IMR-90 (cell line): ENCODE measurements around the gene NT5C3A. TPM values are rescaled to one million over a fixed set of nuclear protein-coding genes. Genes with fewer than 3 reads are reported as not detected.

Source experiments
- ATAC-seq: fragments of 200-7000 bp; cut with Tn5 transposase; 2 replicates; pipeline ENCODE4 v1.9.1; 2020; ENCODE audit warnings: low read depth, mild to moderate bottlenecking, moderate library complexity
- BruUV-seq: library from RNA; stranded (reverse); fragments of 400-500 nt; replicated peaks from 2 replicates; lab custom pipeline; 2021; lab: Mats Ljungman, UMichigan
- CTCF ChIA-PET: fragments of 300-600 bp; formaldehyde crosslinking; extraction: SDS; loops from one replicate; lab custom pipeline; 2021; ENCODE audit warnings: antibody characterized with exemption; lab: Yijun Ruan, JAX
- POLR2A ChIA-PET: fragments of 300-600 bp; sonication (Branson Sonifier 250); formaldehyde crosslinking; loops from one replicate; lab custom pipeline; 2022; ENCODE audit warnings: antibody characterized with exemption; ENCODE audit not compliant: unreplicated experiment; lab: Charles Lee
- DNase-seq: peaks from one replicate; pipeline ENCODE4 v3.0.0; 2013
- H2AFZ ChIP-seq: replicated peaks from 2 replicates; pipeline ENCODE3; 2013; ENCODE audit warnings: low read length, mild to moderate bottlenecking; ENCODE audit not compliant: poor library complexity
- H2AK5ac ChIP-seq: 2 replicates; pipeline ENCODE4 v1.6.1; 2013; ENCODE audit warnings: low read depth, low read length, inconsistent platforms
- H2AK9ac ChIP-seq: replicated peaks from 2 replicates; pipeline ENCODE3; 2013; ENCODE audit warnings: mild to moderate bottlenecking, low read depth, low read length, moderate library complexity; ENCODE audit not compliant: poor library complexity
- H2BK120ac ChIP-seq: 2 replicates; pipeline ENCODE4 v1.6.1; 2013; ENCODE audit warnings: low read depth, low read length, inconsistent platforms
- H2BK15ac ChIP-seq: 3 replicates; pipeline ENCODE4 v1.6.1; 2013; ENCODE audit warnings: low read depth, low read length, inconsistent platforms
- H2BK20ac ChIP-seq: 2 replicates; pipeline ENCODE4 v1.6.1; 2013; ENCODE audit warnings: low read depth, mild to moderate bottlenecking, inconsistent platforms, low read length, moderate library complexity
- H2BK5ac ChIP-seq: 2 replicates; pipeline ENCODE4 v1.6.1; 2013; ENCODE audit warnings: mild to moderate bottlenecking, low read depth, low read length, inconsistent platforms; ENCODE audit not compliant: poor library complexity, severe bottlenecking
- H3K14ac ChIP-seq: replicated peaks from 2 replicates; pipeline ENCODE4 v1.6.1; 2013; ENCODE audit warnings: low read depth, low read length, inconsistent platforms
- H3K18ac ChIP-seq: 2 replicates; pipeline ENCODE4 v1.6.1; 2013; ENCODE audit warnings: low read depth, low read length, control low read depth
- H3K23ac ChIP-seq: 2 replicates; pipeline ENCODE4 v1.6.1; 2013; ENCODE audit warnings: low read depth, low read length, inconsistent platforms
- H3K27ac ChIP-seq: 2 replicates; pipeline ENCODE4 v1.5.1; 2013; ENCODE audit warnings: mild to moderate bottlenecking, control low read depth, low read length; ENCODE audit not compliant: insufficient read depth
- H3K27me3 ChIP-seq: 2 replicates; pipeline ENCODE4 v1.6.1; 2013; ENCODE audit warnings: low read length; ENCODE audit not compliant: control insufficient read depth, insufficient read depth
- H3K36me3 ChIP-seq: 2 replicates; pipeline ENCODE4 v1.6.1; 2013; ENCODE audit warnings: low read length, mixed read lengths; ENCODE audit not compliant: control insufficient read depth, insufficient read depth
- H3K4ac ChIP-seq: 2 replicates; pipeline ENCODE4 v1.6.1; 2013; ENCODE audit warnings: low read depth, low read length, inconsistent platforms
- H3K4me1 ChIP-seq: 2 replicates; pipeline ENCODE4 v1.6.1; 2013; ENCODE audit warnings: low read length, mixed read lengths; ENCODE audit not compliant: control insufficient read depth, insufficient read depth
- H3K4me2 ChIP-seq: 2 replicates; pipeline ENCODE4 v1.6.1; 2013; ENCODE audit warnings: low read depth, mild to moderate bottlenecking, control low read depth, low read length, moderate library complexity
- H3K4me3 ChIP-seq: 2 replicates; pipeline ENCODE4 v1.5.1; 2013; ENCODE audit warnings: low read depth, mild to moderate bottlenecking, control low read depth, low read length, moderate library complexity; ENCODE audit not compliant: insufficient read depth
- H3K56ac ChIP-seq: 2 replicates; pipeline ENCODE4 v1.6.1; 2013; ENCODE audit warnings: low read length, inconsistent platforms; ENCODE audit not compliant: insufficient read depth; ENCODE audit errors: extremely low read depth
- H3K79me1 ChIP-seq, 2 experiments: 2 replicates each; pipeline ENCODE4 v1.6.1; 2013; ENCODE audit warnings: low read length in 2 of 2, inconsistent platforms in 1 of 2, low read depth in 1 of 2
- H3K9ac ChIP-seq: 2 replicates; pipeline ENCODE4 v1.6.1; 2013; ENCODE audit warnings: low read depth, low read length, control low read depth
- H3K9me1 ChIP-seq: 2 replicates; pipeline ENCODE4 v1.6.1; 2013; ENCODE audit warnings: low read length, inconsistent platforms; ENCODE audit not compliant: insufficient read depth
- H3K9me3 ChIP-seq: 2 replicates; pipeline ENCODE4 v1.6.1; 2013; ENCODE audit warnings: low read length; ENCODE audit not compliant: control insufficient read depth, insufficient read depth
- H4K20me1 ChIP-seq: 2 replicates; pipeline ENCODE4 v1.6.1; 2013; ENCODE audit warnings: low read length, inconsistent platforms; ENCODE audit not compliant: insufficient read depth
- H4K5ac ChIP-seq: 2 replicates; pipeline ENCODE4 v1.6.1; 2013; ENCODE audit warnings: mild to moderate bottlenecking, low read depth, low read length, control low read depth
- H4K8ac ChIP-seq, 2 experiments: 2 replicates each; pipeline ENCODE4 v1.6.1; 2013; ENCODE audit warnings: low read depth in 2 of 2, low read length in 2 of 2, control low read depth in 1 of 2, inconsistent platforms in 1 of 2
- H4K91ac ChIP-seq: 2 replicates; pipeline ENCODE4 v1.6.1; 2013; ENCODE audit warnings: low read depth, low read length, inconsistent platforms; ENCODE audit not compliant: insufficient read depth
- BHLHE40 ChIP-seq: fragments of 150-350 bp; IDR thresholded peaks from 2 replicates; pipeline ENCODE4 v1.6.1; 2016; ENCODE audit warnings: mild to moderate bottlenecking, low read depth, low read length
- CEBPB ChIP-seq: IDR thresholded peaks from 2 replicates; pipeline ENCODE4 v1.6.1; 2012; ENCODE audit warnings: low read depth, low read length, improper control_type of control experiment
- MXI1 ChIP-seq: IDR thresholded peaks from 2 replicates; pipeline ENCODE4 v1.6.1; 2012; ENCODE audit warnings: low read depth, mild to moderate bottlenecking, low read length, moderate library complexity, borderline replicate concordance
- WGBS, 2 experiments: methylation state at CpG; one replicate each; pipeline versions ENCODE4 v1.1.5 to v1.1.7; 2013; ENCODE audit warnings: missing lambda C conversion rate in 2 of 2; ENCODE audit not compliant: insufficient read length in 1 of 2; ENCODE audit errors: extremely low coverage in 2 of 2; 5-methylcytosine and 5-hydroxymethylcytosine counted together
- dilution Hi-C: fragments of 300-500 bp; cut with HindIII; formaldehyde crosslinking; loops from one replicate; pipeline ENCODE4 v1.14.3; 2018; ENCODE audit warnings: low sequenced_read_pairs; ENCODE audit not compliant: unreplicated experiment
- in situ Hi-C: fragments of 300-500 bp; cut with MboI; formaldehyde crosslinking; loops from 3 replicates; pipeline ENCODE4 v1.14.3; 2019; ENCODE audit warnings: low sequenced_read_pairs, inconsistent platforms, mixed read lengths
- intact Hi-C: fragments of 100-400 bp; cut with micrococcal nuclease; formaldehyde crosslinking; loops from 2 replicates; pipeline ENCODE4 v1.10.0; 2022
- polyA plus RNA-seq, 3 experiments: library from polyadenylated mRNA; depleted of rRNA; stranded (reverse); fragments of >200 nt; gene quantifications; 2 replicates each; pipeline ENCODE4 v1.2.3, GENCODE V29; 2012; ENCODE audit warnings: low replicate concordance in 1 of 3
- total RNA-seq: library from RNA; depleted of rRNA; stranded (reverse); fragments of >200 nt; gene quantifications from 2 replicates; pipeline ENCODE4 v1.2.3, GENCODE V29; 2012

The NT5C3A gene
- total and polyA plus RNA-seq, 2 of the 4 experiments (the other 2 are of a cell fraction), result 11.3 to 12.2 TPM

- no peak for TF ChIP-seq BHLHE40
These were observed 20.7 kb downstream of the NT5C3A start (continued) for GRCh38 chr7:33041631-33042428.

- Histone ChIP-seq H4K8ac (no peak overlapping the region), H3K9me1 (peaks cover 8% of the 10 kb centered on the region), H3K36me3 (no peaks in the 10 kb centered on the region; the same call in 1 of the 2 replicates), H3K14ac (no peak overlapping the region), H3K4me3 (no peak overlapping the region), H2BK5ac (no peak overlapping the region), H2BK120ac (no peak overlapping the region), H2BK20ac (no peak overlapping the region), H3K9ac (no peak overlapping the region), H2BK15ac (no peak overlapping the region), H3K23ac (no peak overlapping the region), H2AFZ (no peak overlapping the region), H3K9me3 (no peaks in the 10 kb centered on the region), H3K18ac (no peak overlapping the region), H3K27me3 (no peaks in the 10 kb centered on the region), H4K91ac (no peak overlapping the region), H3K56ac (no peak overlapping the region), H3K27ac (no peak overlapping the region), H3K4me2 (peak overlapping the region; percentile 39), H3K4ac (no peak overlapping the region), H3K79me1 (peaks cover 17 to 43% of the 10 kb centered on the region in 2 experiments), H4K5ac (0 out of 2 replicates have a peak overlapping the region, but pooled peaks have one; percentile 15), H2AK9ac (no peak overlapping the region), H3K4me1 (peaks cover 9% of the 10 kb centered on the region), H4K20me1 (no peaks in the 10 kb centered on the region; the same call in 1 of the 2 replicates), H2AK5ac (no peak overlapping the region)
- dilution Hi-C loops (no loop called here), intact Hi-C loops (no loop called here), in situ Hi-C loops (no loop called here)
- peak; percentile 55 for ATAC-seq
- DNase-seq, result peak; percentile 36
- CTCF ChIA-PET, result no interaction called here
- TF ChIP-seq MXI1 (no peak), CEBPB (peak; percentile 79)
- POLR2A ChIA-PET, result no interaction called here
- no CpG with 5 or more reads among the region's 9 CpGs for WGBS, 2 experiments
- BruUV-seq, result no TSS peak
These were observed 21.6 kb downstream of the NT5C3A start for GRCh38 chr7:33040803-33041516.
